ENCODE results near the gene ALK. TPM values are rescaled to one million over a fixed set of nuclear protein-coding genes. Genes with fewer than 3 reads are reported as not detected.

ALK gene
- polyA plus RNA-seq, 1 of the 3 experiments (the other 2 are of a cell fraction) = 0.30 TPM

- DNase-seq = no peak
- WGBS (ENCODE audit: low lambda C conversion rate) = 68% methylated on average over 5 of the region's 5 CpGs
- H3K4me3 ChIP-seq (ENCODE audit: low read depth in 2 of 2, low read length in 1 of 2) = no peak overlapping the region
- no peaks in the 10 kb centered on the region for H3K79me2 ChIP-seq (ENCODE audit: insufficient read depth)
- H3K9me2 ChIP-seq = no peaks in the 10 kb centered on the region
- H3K4me1 ChIP-seq (ENCODE audit: control insufficient read depth in 1 of 2, insufficient read depth in 2 of 2, low read depth in 1 of 2, low read length in 1 of 2) = peaks cover 4 to 83% of the 10 kb centered on the region in 2 experiments; a peak in 3 of 4 replicates
- CTCF ChIA-PET = interaction anchor here (1.2 to 5.8 kb wide), 2 partner anchors 39 to 757 kb away, joined by 3 to 38 read pairs; no protein-coding TSS in a partner anchor
- H3K27me3 ChIP-seq (ENCODE audit: insufficient read depth) = peaks cover 10% of the 10 kb centered on the region; the same call in 1 of the 2 replicates
- no peak overlapping the region for H3K9ac ChIP-seq
- TF ChIP-seq IRF3 (IDR thresholded peaks at IDR 0.05; ENCODE audit: low read depth, low read length) (no peak), RXRA (IDR thresholded peaks at IDR 0.05; ENCODE audit: borderline replicate concordance, low read depth) (no peak), GABPA (IDR thresholded peaks at IDR 0.05; ENCODE audit: low read depth) (no peak), CHD2 (IDR thresholded peaks at IDR 0.05; ENCODE audit: low read length, partially characterized antibody) (no peak)
- no peak overlapping the region for H2AFZ ChIP-seq (ENCODE audit: low read depth)
- peak overlapping the region in 1 of 2 experiments; percentile 100; a peak in 2 of 4 replicates for H3K27ac ChIP-seq (ENCODE audit: low read depth in 2 of 2, low read length in 1 of 2)
- no peak overlapping the region for H3K4me2 ChIP-seq
- no peaks in the 10 kb centered on the region for H4K20me1 ChIP-seq (ENCODE audit: insufficient read depth)
- no peaks in the 10 kb centered on the region for H3K36me3 ChIP-seq (replicated peaks in 1 of 2; ENCODE audit: control insufficient read depth in 1 of 2, insufficient read depth in 2 of 2, low read length in 1 of 2)
- H3F3A ChIP-seq (replicated peaks; ENCODE audit: insufficient read depth) = no peaks in the 10 kb centered on the region
- POLR2A ChIA-PET = no interaction called here
- H3K9me3 ChIP-seq = no peaks in the 10 kb centered on the region
Observed at GRCh38 chr2:29269765-29270109, 651.6 kb downstream of the ALK start.

- H3K36me3 ChIP-seq (replicated peaks in 1 of 2; ENCODE audit: control insufficient read depth in 1 of 2, insufficient read depth in 2 of 2, low read length in 1 of 2) = no peaks in the 10 kb centered on the region
- ChIA-PET POLR2A (interaction anchor here (0.7 to 2.0 kb wide), 4 partner anchors 12 to 649 kb away, joined by 3 to 10 read pairs (median 6); no protein-coding TSS in a partner anchor), CTCF (interaction anchor here (1.0 to 5.8 kb wide), 3 partner anchors 40 to 758 kb away, joined by 3 to 38 read pairs (median 4); no protein-coding TSS in a partner anchor)
Observed at GRCh38 chr2:29269095-29269764, 652.2 kb downstream of the ALK start.

More at GRCh38 chr2:29269095-29269764, 652.2 kb downstream of the ALK start:
- Histone ChIP-seq H3K9ac (no peak overlapping the region), H3F3A (replicated peaks; ENCODE audit: insufficient read depth) (no peaks in the 10 kb centered on the region), H3K9me2 (no peaks in the 10 kb centered on the region), H3K27ac (ENCODE audit: low read depth in 2 of 2, low read length in 1 of 2) (peak overlapping the region in 1 of 2 experiments; percentile 100; a peak in 2 of 4 replicates), H2AFZ (ENCODE audit: low read depth) (no peak overlapping the region), H4K20me1 (ENCODE audit: insufficient read depth) (no peaks in the 10 kb centered on the region), H3K27me3 (ENCODE audit: insufficient read depth) (peaks cover 10% of the 10 kb centered on the region; the same call in 1 of the 2 replicates), H3K4me2 (no peak overlapping the region), H3K9me3 (no peaks in the 10 kb centered on the region), H3K4me3 (ENCODE audit: low read depth in 2 of 2, low read length in 1 of 2) (no peak overlapping the region; a peak in 1 of 4 replicates), H3K4me1 (ENCODE audit: control insufficient read depth in 1 of 2, insufficient read depth in 2 of 2, low read depth in 1 of 2, low read length in 1 of 2) (peaks cover 4 to 82% of the 10 kb centered on the region in 2 experiments; a peak in 3 of 4 replicates), H3K79me2 (ENCODE audit: insufficient read depth) (no peaks in the 10 kb centered on the region)
- TF ChIP-seq POLR2AphosphoS5 (IDR thresholded peaks at IDR 0.05; ENCODE audit: low read depth, low read length) (no peak), RFX5 (IDR thresholded peaks at IDR 0.05; ENCODE audit: low read length) (no peak), TCF12 (IDR thresholded peaks at IDR 0.05) (no peak), REST (IDR thresholded peaks at IDR 0.05; ENCODE audit: low read depth, low read length) (no peak), RAD21 (IDR thresholded peaks at IDR 0.05; ENCODE audit: low read length) (no peak), YY1 (IDR thresholded peaks at IDR 0.05; ENCODE audit: low read depth) (no peak), RXRA (IDR thresholded peaks at IDR 0.05; ENCODE audit: borderline replicate concordance, low read depth) (no peak), MEF2A (IDR thresholded peaks at IDR 0.05; ENCODE audit: borderline replicate concordance, low read depth) (no peak), PBX3 (IDR thresholded peaks at IDR 0.05) (no peak), EZH2phosphoT487 (IDR thresholded peaks at IDR 0.05; ENCODE audit: borderline replicate concordance, low read depth) (no peak)
- WGBS (ENCODE audit: low lambda C conversion rate) = 58% methylated on average over 11 of the region's 11 CpGs
- no peak for DNase-seq
